ENCODE results near the gene PCSK4. TPM values are rescaled to one million over a fixed set of nuclear protein-coding genes. Genes with fewer than 3 reads are reported as not detected.

PCSK4 gene
- total RNA-seq, 1 experiment from 2014 or later, result 9.1 TPM

DNA sequence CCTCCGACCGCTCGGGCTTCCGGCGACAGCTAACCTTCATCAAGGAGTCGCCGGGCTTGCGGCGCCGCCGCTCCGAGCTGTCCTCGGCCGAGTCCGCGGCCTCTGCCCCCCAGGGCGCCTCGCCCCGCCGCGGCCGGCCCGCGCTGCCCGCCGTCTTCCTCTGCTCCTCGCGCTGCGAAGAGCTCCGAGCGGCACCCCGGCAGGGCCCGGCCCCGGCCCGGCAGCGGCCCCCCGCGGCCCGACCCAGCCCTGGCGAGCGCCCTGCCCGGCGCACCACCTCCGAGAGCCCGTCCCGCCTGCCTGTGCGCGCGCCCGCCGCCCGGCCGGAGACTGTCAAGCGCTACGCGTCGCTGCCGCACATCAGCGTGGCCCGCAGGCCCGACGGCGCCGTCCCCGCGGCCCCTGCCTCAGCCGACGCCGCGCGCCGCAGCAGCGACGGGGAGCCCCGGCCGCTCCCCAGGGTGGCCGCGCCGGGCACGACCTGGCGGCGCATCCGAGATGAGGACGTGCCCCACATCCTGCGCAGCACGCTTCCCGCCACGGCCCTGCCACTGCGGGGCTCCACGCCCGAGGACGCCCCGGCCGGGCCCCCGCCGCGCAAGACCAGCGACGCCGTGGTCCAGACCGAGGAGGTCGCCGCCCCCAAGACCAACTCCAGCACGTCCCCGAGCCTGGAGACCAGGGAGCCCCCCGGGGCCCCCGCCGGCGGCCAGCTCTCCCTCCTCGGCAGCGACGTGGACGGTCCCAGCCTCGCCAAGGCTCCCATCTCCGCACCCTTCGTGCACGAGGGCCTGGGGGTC is 20.7 kb downstream of the PCSK4 start:
- no peak for DNase-seq
- H2BK20ac ChIP-seq (ENCODE audit: low read depth, low read length, poor library complexity, severe bottlenecking), result no peak overlapping the region

More for the DNA sequence above, 20.7 kb downstream of the PCSK4 start:
- H3K14ac ChIP-seq (ENCODE audit: insufficient read depth, low read length), result no peak overlapping the region
- H3K9ac ChIP-seq (ENCODE audit: extremely low read depth, insufficient read length, low read length), result no peak overlapping the region
- H3K4me1 ChIP-seq (ENCODE audit: insufficient read depth, low read length), result no peaks in the 10 kb centered on the region
- no peak overlapping the region for H4K91ac ChIP-seq (ENCODE audit: insufficient read length, low read depth, low read length)
- H3K9me3 ChIP-seq (ENCODE audit: control insufficient read depth, low read depth, low read length), result no peaks in the 10 kb centered on the region
- Mint-ChIP-seq H3K27ac (no peak overlapping the region), H3K36me3 (ENCODE audit: insufficient read depth in 1 of 3, low read depth in 3 of 3) (no peaks in the 10 kb centered on the region), H3K4me1 (peaks cover 2 to 9% of the 10 kb centered on the region in 2 experiments; a peak in 3 of 4 replicates), H3K9me3 (no peaks in the 10 kb centered on the region), H3K4me3 (no peak overlapping the region; a peak in 1 of 5 replicates), H3K27me3 (ENCODE audit: low read depth) (peaks cover 75% of the 10 kb centered on the region)
- H4K5ac ChIP-seq (ENCODE audit: insufficient read length, low read depth, low read length), result no peak overlapping the region
- H3K4ac ChIP-seq (ENCODE audit: low read depth, low read length), result no peak overlapping the region
- H2BK120ac ChIP-seq (ENCODE audit: low read depth, low read length, poor library complexity, severe bottlenecking), result no peak overlapping the region
- H2BK15ac ChIP-seq (ENCODE audit: low read depth, low read length), result no peak overlapping the region
- no peaks in the 10 kb centered on the region for H3K79me2 ChIP-seq (ENCODE audit: insufficient read depth, low read length)
- TF ChIP-seq, protein P1, sequence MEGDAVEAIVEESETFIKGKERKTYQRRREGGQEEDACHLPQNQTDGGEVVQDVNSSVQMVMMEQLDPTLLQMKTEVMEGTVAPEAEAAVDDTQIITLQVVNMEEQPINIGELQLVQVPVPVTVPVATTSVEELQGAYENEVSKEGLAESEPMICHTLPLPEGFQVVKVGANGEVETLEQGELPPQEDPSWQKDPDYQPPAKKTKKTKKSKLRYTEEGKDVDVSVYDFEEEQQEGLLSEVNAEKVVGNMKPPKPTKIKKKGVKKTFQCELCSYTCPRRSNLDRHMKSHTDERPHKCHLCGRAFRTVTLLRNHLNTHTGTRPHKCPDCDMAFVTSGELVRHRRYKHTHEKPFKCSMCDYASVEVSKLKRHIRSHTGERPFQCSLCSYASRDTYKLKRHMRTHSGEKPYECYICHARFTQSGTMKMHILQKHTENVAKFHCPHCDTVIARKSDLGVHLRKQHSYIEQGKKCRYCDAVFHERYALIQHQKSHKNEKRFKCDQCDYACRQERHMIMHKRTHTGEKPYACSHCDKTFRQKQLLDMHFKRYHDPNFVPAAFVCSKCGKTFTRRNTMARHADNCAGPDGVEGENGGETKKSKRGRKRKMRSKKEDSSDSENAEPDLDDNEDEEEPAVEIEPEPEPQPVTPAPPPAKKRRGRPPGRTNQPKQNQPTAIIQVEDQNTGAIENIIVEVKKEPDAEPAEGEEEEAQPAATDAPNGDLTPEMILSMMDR (conservative IDR thresholded peaks at IDR 0.05), result no peak
- no peaks in the 10 kb centered on the region for H3K79me1 ChIP-seq (ENCODE audit: insufficient read depth, low read depth, low read length, poor library complexity, severe bottlenecking)
- WGBS (ENCODE audit: extremely low coverage, insufficient read length, low lambda C conversion rate), result no CpG with 5 or more reads among the region's 117 CpGs
- no peak overlapping the region for H3K23ac ChIP-seq (ENCODE audit: insufficient read length, low read depth, low read length)
- H3K4me2 ChIP-seq (ENCODE audit: insufficient read depth, insufficient read length, low read length), result no peak overlapping the region
- no peak overlapping the region for H2BK12ac ChIP-seq (ENCODE audit: insufficient read length, low read depth, low read length)
- no peak overlapping the region for H2AFZ ChIP-seq (ENCODE audit: low read length)
- no peak overlapping the region for H2BK5ac ChIP-seq (ENCODE audit: insufficient read length, low read length)
- H2AK5ac ChIP-seq (ENCODE audit: insufficient read length, low read length), result no peak overlapping the region
- H3K18ac ChIP-seq (ENCODE audit: insufficient read length, low read depth, low read length), result no peak overlapping the region
- no peak overlapping the region for H3K27ac ChIP-seq (ENCODE audit: insufficient read length, low read depth, low read length)
- H3K23me2 ChIP-seq (ENCODE audit: insufficient read length, low read depth, low read length, poor library complexity, severe bottlenecking), result peaks cover 9% of the 10 kb centered on the region
- H3K27me3 ChIP-seq (ENCODE audit: insufficient read depth, low read length), result peaks cover 58% of the 10 kb centered on the region
- no peak overlapping the region for H3T11ph ChIP-seq (ENCODE audit: low read length)
- H3K56ac ChIP-seq (ENCODE audit: insufficient read length, low read depth, low read length), result no peak overlapping the region
- no peak overlapping the region for H4K8ac ChIP-seq (replicated peaks; ENCODE audit: insufficient read length, low read depth, low read length)
- peaks cover 3% of the 10 kb centered on the region for H4K20me1 ChIP-seq (ENCODE audit: control insufficient read depth, insufficient read depth, insufficient read length)
